Uterus (tissue), 2 donors: ENCODE measurements around the gene HDAC2.

Source experiments
- CTCF ChIP-seq, 4 experiments: fragments of 200-600 bp in 2 of 4; fragments of 450-650 bp in 2 of 4; sonication (generic) in 2 of 4; IDR thresholded peaks; one replicate each; pipeline ENCODE4 v1.5.1; 2016 to 2019; ENCODE audit warnings: antibody characterized with exemption in 4 of 4, mild to moderate bottlenecking in 2 of 4, moderate library complexity in 1 of 4
- POLR2A ChIP-seq, 2 donors: fragments of 450-650 bp; IDR thresholded peaks; one replicate each; pipeline ENCODE4 v1.6.1; 2016; ENCODE audit warnings: antibody characterized with exemption in 2 of 2, mild to moderate bottlenecking in 1 of 2, moderate library complexity in 1 of 2

DNA sequence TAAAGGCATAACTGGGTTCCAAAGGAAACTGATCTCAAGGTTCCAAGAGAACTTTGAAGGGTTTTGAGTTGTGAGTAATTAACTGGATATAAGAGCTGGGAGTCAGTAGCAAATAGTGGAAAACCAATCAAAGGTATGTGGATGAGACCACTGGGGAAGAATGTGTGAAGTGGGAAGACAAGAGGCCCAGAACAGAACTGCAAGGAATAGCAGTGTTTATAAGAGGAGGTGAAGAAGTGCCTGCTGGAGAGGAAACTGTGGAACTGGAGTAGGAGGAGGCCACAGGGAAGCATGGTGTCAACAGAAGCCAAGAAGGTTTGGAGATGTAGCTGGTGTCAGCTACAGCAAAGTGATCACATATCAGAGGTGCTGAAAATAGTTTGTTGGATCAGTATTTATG lies 18.7 kb upstream of the HDAC2 start:
- no peak for TF ChIP-seq POLR2A (IDR thresholded peaks at IDR 0.05)
- no peak for TF ChIP-seq CTCF (IDR thresholded peaks at IDR 0.05)
